A673 (cell line): ENCODE measurements around the gene UBTD1. TPM values are rescaled to one million over a fixed set of nuclear protein-coding genes. Genes with fewer than 3 reads are reported as not detected.
A peak's percentile ranks its signal among the peaks of the same experiment; 100 is the strongest.
"Not testable (repeated sequence)": the region's sequence is repeated elsewhere in the genome, so short reads cannot be mapped to it uniquely, and the experiment has no call there.

Source experiments
- BruUV-seq: library from RNA; stranded (reverse); fragments of 400-500 nt; replicated peaks from 2 replicates; lab custom pipeline; 2021; lab: Mats Ljungman, UMichigan
- CTCF ChIA-PET: fragments of 300-600 bp; sonication (Branson Sonifier 250); formaldehyde crosslinking; loops from one replicate; lab custom pipeline; 2022; ENCODE audit warnings: antibody characterized with exemption; lab: Charles Lee
- POLR2A ChIA-PET: fragments of 300-600 bp; sonication (Branson Sonifier 250); formaldehyde crosslinking; loops from one replicate; lab custom pipeline; 2022; ENCODE audit warnings: antibody characterized with exemption; ENCODE audit not compliant: low non-redundant PET; lab: Charles Lee
- DNase-seq: peaks from one replicate; pipeline ENCODE4 v3.0.0-alpha.2; 2015; ENCODE audit warnings: low spot score
- H3K27ac ChIP-seq: fragments of 200-600 bp; sonication (generic); 2 replicates; pipeline ENCODE4 v1.5.1; 2016; ENCODE audit warnings: mixed run types, low read depth, mild to moderate bottlenecking, mixed read lengths, antibody characterized with exemption, low read length; ENCODE audit not compliant: poor library complexity, severe bottlenecking
- H3K27me3 ChIP-seq: fragments of 200-600 bp; sonication (generic); replicated peaks from 2 replicates; pipeline ENCODE4 v1.6.1; 2017; ENCODE audit warnings: mixed run types, low read depth, mild to moderate bottlenecking, mixed read lengths, antibody characterized with exemption, low read length; ENCODE audit not compliant: insufficient read depth, poor library complexity
- H3K36me3 ChIP-seq: fragments of 200-600 bp; sonication (generic); 2 replicates; pipeline ENCODE4 v1.6.1; 2016; ENCODE audit warnings: mixed run types, mild to moderate bottlenecking, mixed read lengths, antibody characterized with exemption, low read length; ENCODE audit not compliant: insufficient read depth, poor library complexity, severe bottlenecking
- H3K4me1 ChIP-seq: fragments of 200-600 bp; sonication (generic); 2 replicates; pipeline ENCODE4 v1.6.1; 2017; ENCODE audit warnings: mixed run types, mild to moderate bottlenecking, mixed read lengths, antibody characterized with exemption, low read length; ENCODE audit not compliant: insufficient read depth, poor library complexity, severe bottlenecking
- H3K4me3 ChIP-seq: fragments of 200-600 bp; sonication (generic); 2 replicates; pipeline ENCODE4 v1.5.1; 2016; ENCODE audit warnings: low read depth, mixed run types, mild to moderate bottlenecking, mixed read lengths, low read length; ENCODE audit not compliant: poor library complexity, severe bottlenecking
- H3K9me3 ChIP-seq: fragments of 200-600 bp; sonication (generic); 2 replicates; pipeline ENCODE4 v1.6.1; 2016; ENCODE audit warnings: mixed run types, low read depth, mild to moderate bottlenecking, mixed read lengths, antibody characterized with exemption, low read length; ENCODE audit not compliant: poor library complexity, severe bottlenecking
- EZH2 ChIP-seq: fragments of 200-600 bp; sonication (generic); IDR thresholded peaks from 2 replicates; pipeline ENCODE4 v1.6.1; 2017; ENCODE audit warnings: borderline replicate concordance, low read depth, mild to moderate bottlenecking, mixed read lengths, antibody characterized with exemption, low read length; ENCODE audit not compliant: poor library complexity, severe bottlenecking
- intact Hi-C: fragments of 100-400 bp; cut with micrococcal nuclease; formaldehyde crosslinking; loops from one replicate; pipeline ENCODE4 v1.10.0; 2022; ENCODE audit not compliant: unreplicated experiment
- total RNA-seq: library from RNA; stranded (reverse); gene quantifications from 2 replicates; pipeline ENCODE4 v1.2.3, GENCODE V29; 2021
- TF ChIP-seq, protein P1 (sequence below): fragments of 300-800, 200-600 bp; sonication (generic); conservative IDR thresholded peaks from 2 replicates; pipeline ENCODE4 v1.5.1; 2017; ENCODE audit warnings: low read depth, mild to moderate bottlenecking, antibody characterized with exemption, low read length, moderate library complexity, mixed read lengths

Gene UBTD1
- total RNA-seq, 1 experiment from 2014 or later = 3.1 TPM

DNA sequence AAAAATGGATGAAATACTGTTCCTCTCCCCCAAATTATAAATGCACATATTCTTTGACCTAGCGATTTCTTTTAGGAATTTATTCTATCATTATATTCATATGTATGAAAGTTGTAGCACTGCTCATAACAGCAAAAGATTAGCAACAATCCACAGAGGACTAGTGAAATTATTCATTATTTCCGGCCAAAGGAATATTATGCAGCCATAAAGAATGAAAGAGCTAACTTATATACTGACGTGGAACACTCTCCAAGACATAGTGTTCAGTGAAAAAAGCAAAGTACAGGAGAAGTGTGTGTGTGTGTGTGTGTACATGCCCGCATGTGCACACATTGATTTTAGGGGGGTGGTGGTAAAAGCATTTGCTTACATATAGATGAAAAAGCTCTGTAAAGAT lies 23.8 kb upstream of the UBTD1 start:
- DNase-seq = no peak
- BruUV-seq = no TSS peak
- H3K36me3 ChIP-seq = peaks cover 71% of the 10 kb centered on the region
- H3K4me3 ChIP-seq = no peak overlapping the region
- H3K27ac ChIP-seq = no peak overlapping the region
- no peaks in the 10 kb centered on the region for H3K4me1 ChIP-seq
- no peaks in the 10 kb centered on the region for H3K9me3 ChIP-seq
- intact Hi-C loops = no loop called here
- no peak for TF ChIP-seq EZH2
- TF ChIP-seq, protein P1, sequence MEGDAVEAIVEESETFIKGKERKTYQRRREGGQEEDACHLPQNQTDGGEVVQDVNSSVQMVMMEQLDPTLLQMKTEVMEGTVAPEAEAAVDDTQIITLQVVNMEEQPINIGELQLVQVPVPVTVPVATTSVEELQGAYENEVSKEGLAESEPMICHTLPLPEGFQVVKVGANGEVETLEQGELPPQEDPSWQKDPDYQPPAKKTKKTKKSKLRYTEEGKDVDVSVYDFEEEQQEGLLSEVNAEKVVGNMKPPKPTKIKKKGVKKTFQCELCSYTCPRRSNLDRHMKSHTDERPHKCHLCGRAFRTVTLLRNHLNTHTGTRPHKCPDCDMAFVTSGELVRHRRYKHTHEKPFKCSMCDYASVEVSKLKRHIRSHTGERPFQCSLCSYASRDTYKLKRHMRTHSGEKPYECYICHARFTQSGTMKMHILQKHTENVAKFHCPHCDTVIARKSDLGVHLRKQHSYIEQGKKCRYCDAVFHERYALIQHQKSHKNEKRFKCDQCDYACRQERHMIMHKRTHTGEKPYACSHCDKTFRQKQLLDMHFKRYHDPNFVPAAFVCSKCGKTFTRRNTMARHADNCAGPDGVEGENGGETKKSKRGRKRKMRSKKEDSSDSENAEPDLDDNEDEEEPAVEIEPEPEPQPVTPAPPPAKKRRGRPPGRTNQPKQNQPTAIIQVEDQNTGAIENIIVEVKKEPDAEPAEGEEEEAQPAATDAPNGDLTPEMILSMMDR = no peak
- no peaks in the 10 kb centered on the region for H3K27me3 ChIP-seq
- CTCF ChIA-PET = no interaction called here
- POLR2A ChIA-PET = no interaction called here

DNA sequence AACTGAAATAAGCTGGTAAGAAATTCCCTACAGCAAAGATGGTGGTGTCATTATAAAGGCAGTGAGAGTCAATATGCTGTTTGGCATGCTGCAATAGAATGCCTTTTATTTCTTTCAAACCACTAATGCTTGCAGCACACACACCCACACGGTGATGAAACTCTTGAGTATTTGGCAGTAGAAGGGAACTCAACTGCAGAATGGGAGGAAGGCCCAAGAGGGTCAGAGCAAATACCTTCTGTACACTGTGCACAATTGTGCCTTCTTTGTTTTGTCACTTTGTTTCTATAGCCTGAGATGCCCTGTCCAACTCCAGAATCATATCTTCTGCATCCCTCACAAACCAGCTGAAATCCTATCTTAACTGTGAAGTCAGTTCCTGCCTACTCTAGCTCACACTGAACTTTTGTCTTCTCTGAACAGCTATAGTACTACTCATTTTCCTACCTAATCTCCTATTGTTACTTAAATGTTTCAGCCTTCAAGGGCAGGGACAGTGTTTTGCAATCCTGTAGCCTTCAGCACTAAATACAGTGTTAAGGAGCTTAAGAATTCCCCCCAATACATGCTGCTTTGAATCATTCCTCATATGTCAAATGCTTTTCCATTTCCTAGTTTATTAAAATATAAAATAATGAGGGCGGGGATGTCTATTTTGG lies 22.7 kb upstream of the UBTD1 start:
- no TSS peak for BruUV-seq
- Histone ChIP-seq H3K36me3 (peaks cover 65% of the 10 kb centered on the region), H3K4me3 (no peak overlapping the region), H3K4me1 (no peaks in the 10 kb centered on the region), H3K27ac (no peak overlapping the region), H3K9me3 (no peaks in the 10 kb centered on the region), H3K27me3 (no peaks in the 10 kb centered on the region)
- ChIA-PET POLR2A (no interaction called here), CTCF (no interaction called here)
- no peak for TF ChIP-seq EZH2
- TF ChIP-seq, protein P1 = no peak
- intact Hi-C loops = no loop called here
- no peak for DNase-seq

DNA sequence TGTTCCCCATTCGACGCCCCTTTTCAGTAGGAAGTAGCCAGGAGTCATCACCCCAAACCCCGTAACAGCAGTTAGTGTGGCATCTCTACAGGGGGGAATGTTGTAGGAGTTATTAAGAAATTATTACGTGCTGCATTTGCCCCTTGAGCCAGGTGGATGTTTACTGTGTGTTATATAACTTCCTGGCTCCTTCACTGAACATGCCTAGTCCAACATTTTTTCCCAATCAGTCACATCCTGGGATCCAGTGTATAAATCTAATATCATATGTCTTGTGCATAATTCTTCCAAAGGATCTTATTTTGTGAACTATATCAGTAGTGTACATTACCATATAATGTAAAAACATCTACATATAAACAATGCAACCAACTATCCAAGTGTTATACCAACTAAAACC lies 19.3 kb upstream of the UBTD1 start:
- H3K27me3 ChIP-seq, H3K4me3 ChIP-seq, H3K9me3 ChIP-seq, intact Hi-C loops, POLR2A ChIA-PET, DNase-seq, BruUV-seq, H3K4me1 ChIP-seq, H3K27ac ChIP-seq: not testable (repeated sequence)
- H3K36me3 ChIP-seq = peaks cover 55% of the 10 kb centered on the region
- CTCF ChIA-PET = interaction anchor here (0.7 kb wide), 1 partner anchor 22 kb away, joined by 3 read pairs; no protein-coding TSS in a partner anchor

DNA sequence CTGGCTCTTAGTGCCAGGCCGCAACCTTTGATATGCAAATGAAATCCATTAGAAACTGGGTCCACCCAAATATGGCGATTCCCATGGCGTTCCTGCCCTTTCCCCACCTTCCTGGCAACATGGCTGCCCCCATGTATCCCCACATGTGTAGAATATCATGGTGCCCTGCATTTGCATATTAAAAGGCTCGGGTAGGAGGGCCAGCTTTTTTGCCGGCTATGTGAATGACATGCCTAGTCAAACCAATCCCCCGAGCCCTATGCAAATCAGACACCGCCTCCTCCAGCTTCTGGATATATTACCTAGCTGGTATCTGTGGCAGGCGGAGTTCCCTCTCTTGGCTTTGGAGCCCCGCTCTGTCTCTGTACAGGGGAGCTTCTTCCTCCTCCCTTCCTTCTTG lies 18.8 kb upstream of the UBTD1 start:
- ChIA-PET CTCF (interaction anchor here (0.7 kb wide), 1 partner anchor 23 kb away, joined by 3 read pairs; no protein-coding TSS in a partner anchor), POLR2A (no interaction called here)
- no peaks in the 10 kb centered on the region for H3K9me3 ChIP-seq
- BruUV-seq = no TSS peak
- DNase-seq = peak; percentile 90
- intact Hi-C loops = no loop called here
- TF ChIP-seq, protein P1 = no peak
- no peak for TF ChIP-seq EZH2
- no peaks in the 10 kb centered on the region for H3K27me3 ChIP-seq
- H3K4me3 ChIP-seq = no peak overlapping the region
- peaks cover 50% of the 10 kb centered on the region for H3K36me3 ChIP-seq
- no peaks in the 10 kb centered on the region for H3K4me1 ChIP-seq
- H3K27ac ChIP-seq = no peak overlapping the region
